Measurements from ENCODE around the gene SLC1A6.
A peak's percentile ranks its signal among the peaks of the same experiment; 100 is the strongest.
"Not testable (repeated sequence)": the region's sequence is repeated elsewhere in the genome, so short reads cannot be mapped to it uniquely, and the experiment has no call there.

SLC1A6 gene

DNA sequence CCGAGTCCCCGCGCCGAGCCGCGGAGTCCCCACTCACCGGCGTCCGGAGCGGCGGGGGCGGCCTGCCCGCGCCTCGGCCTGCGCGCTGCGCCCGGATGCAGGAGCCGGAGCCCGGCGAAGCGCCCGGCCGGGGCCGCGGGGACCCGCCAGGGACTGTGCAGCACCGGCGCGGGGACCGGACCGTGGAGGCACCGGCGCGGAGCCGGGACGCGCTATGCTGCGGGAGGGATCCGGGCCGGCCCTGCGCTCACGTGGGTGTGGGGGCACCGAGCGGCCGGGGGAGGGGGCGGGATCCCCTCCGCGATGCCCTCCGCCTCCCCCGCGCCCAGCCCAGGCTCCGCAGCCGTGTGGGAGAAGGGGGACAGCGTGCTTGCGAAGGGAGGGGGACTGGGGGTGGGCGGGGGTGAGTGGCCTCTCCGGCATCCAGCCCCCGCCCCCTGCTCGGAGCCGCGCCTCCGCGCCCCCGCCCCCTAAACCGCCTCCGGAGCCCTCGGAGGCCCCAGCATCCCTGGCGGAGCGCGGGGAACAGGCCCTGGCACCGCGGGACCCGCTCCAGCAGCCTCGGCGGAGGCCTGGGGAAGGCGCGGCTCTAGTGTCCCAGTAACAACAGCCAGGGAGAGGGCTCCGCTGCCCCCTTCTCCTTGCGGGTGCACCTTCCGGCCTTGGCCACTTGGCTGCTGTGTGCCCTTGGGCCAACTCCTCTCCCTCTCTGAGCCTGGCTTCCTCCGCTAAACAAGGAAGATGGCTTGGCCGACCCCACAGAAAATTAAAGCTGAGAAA lies at the start of gene SLC1A6:
Gene SLC1A6, minus strand, starts transcription at position 389 of the 780 bp plus-strand sequence. CDS start 6,954 bp downstream, outside the sequence.
- H3K4me1 ChIP-seq: peaks cover 4% of the 10 kb centered on the region; the same call in 1 of the 2 replicates
- no peaks in the 10 kb centered on the region for H3K27me3 ChIP-seq (ENCODE audit: low read depth)
- no peaks in the 10 kb centered on the region for H3K36me3 ChIP-seq (replicated peaks)
- in situ Hi-C loops (cut with MboI; ENCODE audit: low sequenced_read_pairs): no loop called here
- H3K9me3 ChIP-seq: no peaks in the 10 kb centered on the region
- DNase-seq (ENCODE audit: low spot score in 2 of 2): peak; percentile 13 to 70
- H3K4me3 ChIP-seq: peak within 1 kb of the TSS; percentile 41

DNA sequence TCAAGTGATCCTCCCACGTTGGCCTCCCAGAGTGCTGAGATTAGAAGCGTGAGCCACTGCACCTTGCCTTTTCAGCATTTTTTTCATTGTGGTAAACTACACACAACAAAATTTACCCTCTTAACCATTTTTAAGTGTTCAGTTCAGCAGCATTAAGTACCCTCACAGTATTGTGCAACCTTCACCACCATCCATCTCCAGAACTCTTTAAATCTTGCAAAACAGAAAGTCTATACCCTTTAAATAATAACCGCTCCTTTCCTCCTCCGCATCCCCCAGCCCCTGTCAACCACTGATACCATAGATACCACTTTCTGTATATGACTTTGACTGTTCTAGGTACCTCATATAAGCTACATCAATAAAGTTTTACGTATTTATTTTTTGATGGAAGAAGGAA lies 48.8 kb upstream of the SLC1A6 start:
- no peaks in the 10 kb centered on the region for H3K9me3 ChIP-seq
- no peak overlapping the region for H3K4me3 ChIP-seq
- no peak for DNase-seq (ENCODE audit: low spot score in 2 of 2)
- no peaks in the 10 kb centered on the region for H3K27me3 ChIP-seq (ENCODE audit: low read depth)
- no peaks in the 10 kb centered on the region for H3K36me3 ChIP-seq (replicated peaks)
- no peaks in the 10 kb centered on the region for H3K4me1 ChIP-seq
- in situ Hi-C loops (cut with MboI; ENCODE audit: low sequenced_read_pairs): no loop called here

DNA sequence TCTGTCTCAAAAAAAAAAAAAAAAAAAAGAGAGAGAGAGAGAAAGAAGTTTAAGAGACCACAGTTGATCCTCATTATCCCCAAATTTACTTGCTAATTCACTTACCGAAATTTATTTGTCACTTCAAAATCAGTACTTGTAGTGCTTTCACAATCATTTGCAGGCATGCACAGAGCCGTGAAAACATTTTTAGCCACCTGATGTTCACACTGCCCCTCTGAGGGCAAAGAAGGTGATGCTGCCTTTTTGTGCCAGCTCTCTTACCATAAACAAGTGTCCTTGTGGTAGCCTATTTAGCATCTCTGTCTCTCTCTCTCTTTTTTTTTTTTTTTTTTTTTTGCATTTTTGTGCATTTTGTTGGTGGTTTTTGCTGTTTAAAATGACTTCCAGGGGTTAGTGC lies 45.6 kb upstream of the SLC1A6 start:
- no peak overlapping the region for H3K4me3 ChIP-seq
- in situ Hi-C loops (cut with MboI; ENCODE audit: low sequenced_read_pairs): no loop called here
- H3K27me3 ChIP-seq (ENCODE audit: low read depth): no peaks in the 10 kb centered on the region
- H3K36me3 ChIP-seq (replicated peaks): no peaks in the 10 kb centered on the region
- H3K9me3 ChIP-seq: no peaks in the 10 kb centered on the region
- peak in 1 of 2 experiments; percentile 17 for DNase-seq (ENCODE audit: low spot score in 2 of 2)
- H3K4me1 ChIP-seq: no peaks in the 10 kb centered on the region

DNA sequence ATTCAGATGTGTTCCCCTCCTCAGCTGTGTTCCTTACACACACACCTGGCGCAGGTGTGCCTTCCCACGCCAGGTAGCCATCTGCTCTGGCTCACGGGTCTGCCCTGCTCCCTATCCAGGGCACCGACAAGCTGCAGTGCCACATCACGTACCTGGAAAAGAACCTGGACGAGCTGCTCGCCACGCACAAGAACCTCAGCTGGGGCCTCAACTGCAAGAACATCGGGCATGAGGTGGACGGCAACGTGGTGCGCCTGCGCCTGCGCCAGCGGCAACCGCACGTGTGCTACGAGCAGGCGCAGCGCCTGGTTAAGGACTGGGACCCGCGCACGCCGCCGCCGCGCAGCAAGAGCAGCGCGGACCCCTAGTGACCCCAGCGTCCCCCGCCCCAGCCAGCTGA lies 43.1 kb upstream of the SLC1A6 start:
- H3K4me3 ChIP-seq: no peak overlapping the region
- DNase-seq (ENCODE audit: low spot score in 2 of 2): no peak

DNA sequence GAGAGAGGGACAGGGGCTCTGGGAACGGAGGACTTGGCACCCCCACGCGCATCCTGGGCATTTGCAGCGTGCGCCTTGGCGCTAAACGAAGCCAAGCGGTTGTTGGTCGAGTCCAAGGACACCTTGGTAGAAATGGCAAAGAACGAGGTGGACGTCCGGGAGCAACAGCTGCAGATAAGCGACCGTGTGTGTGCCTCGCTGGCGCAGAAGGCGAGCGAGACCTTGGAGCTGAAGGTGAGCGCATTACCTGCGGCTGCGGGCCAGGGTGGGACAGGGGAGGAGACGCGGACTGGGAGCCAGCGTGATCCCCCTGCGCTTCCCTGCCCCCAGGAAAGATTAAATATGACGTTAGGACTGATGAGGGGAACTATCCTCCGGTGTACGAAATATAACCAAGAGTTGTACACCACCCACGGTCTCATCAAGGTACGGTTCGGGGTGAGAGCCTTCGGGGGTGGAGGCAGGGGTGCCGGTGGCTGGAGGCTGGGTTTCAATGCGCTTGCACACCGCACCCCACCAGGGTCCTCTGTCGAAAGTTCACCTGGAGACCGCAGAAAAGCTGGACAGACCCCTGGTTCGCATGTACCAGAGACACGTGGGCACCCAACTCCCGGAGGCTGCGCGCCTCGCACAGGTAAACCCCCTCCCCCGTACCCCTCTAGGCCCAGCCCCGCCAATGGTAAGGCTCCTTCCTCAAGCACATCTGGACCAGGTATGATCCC lies 41.8 kb upstream of the SLC1A6 start:
- in situ Hi-C loops (cut with MboI; ENCODE audit: low sequenced_read_pairs): no loop called here
- no peaks in the 10 kb centered on the region for H3K36me3 ChIP-seq (replicated peaks)
- DNase-seq (ENCODE audit: low spot score in 2 of 2): no peak
- H3K4me3 ChIP-seq: no peak overlapping the region
- H3K4me1 ChIP-seq: no peaks in the 10 kb centered on the region
- no peaks in the 10 kb centered on the region for H3K9me3 ChIP-seq
- H3K27me3 ChIP-seq (ENCODE audit: low read depth): no peaks in the 10 kb centered on the region

More for the DNA sequence above, 43.1 kb upstream of the SLC1A6 start:
- Histone ChIP-seq H3K4me1 (no peaks in the 10 kb centered on the region), H3K27me3 (ENCODE audit: low read depth) (no peaks in the 10 kb centered on the region), H3K36me3 (replicated peaks) (no peaks in the 10 kb centered on the region), H3K9me3 (no peaks in the 10 kb centered on the region)
- in situ Hi-C loops (cut with MboI; ENCODE audit: low sequenced_read_pairs): no loop called here

DNA sequence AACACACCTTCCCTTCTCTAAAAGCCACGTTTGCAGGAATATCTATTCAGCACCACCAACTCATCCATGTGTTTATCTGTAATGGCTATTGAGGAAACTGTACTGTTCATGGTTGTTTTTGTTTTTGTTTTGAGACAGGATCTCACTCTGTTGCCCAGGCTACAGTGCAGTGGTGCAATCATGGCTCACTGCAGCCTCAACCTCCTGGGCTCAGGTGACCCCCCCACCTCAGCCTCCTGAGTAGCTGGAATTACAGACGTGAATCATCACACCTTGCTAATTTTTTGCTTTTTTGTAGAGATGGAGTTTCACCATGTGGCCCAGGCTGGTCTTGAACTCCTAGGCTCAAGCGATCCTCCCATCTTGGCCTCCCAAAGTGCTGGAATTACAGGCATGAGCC lies 39.2 kb upstream of the SLC1A6 start:
- H3K4me1 ChIP-seq; H3K4me3 ChIP-seq; H3K36me3 ChIP-seq (replicated peaks); H3K9me3 ChIP-seq; in situ Hi-C loops (cut with MboI; ENCODE audit: low sequenced_read_pairs); H3K27me3 ChIP-seq (ENCODE audit: low read depth); DNase-seq (ENCODE audit: low spot score in 2 of 2): not testable (repeated sequence)

DNA sequence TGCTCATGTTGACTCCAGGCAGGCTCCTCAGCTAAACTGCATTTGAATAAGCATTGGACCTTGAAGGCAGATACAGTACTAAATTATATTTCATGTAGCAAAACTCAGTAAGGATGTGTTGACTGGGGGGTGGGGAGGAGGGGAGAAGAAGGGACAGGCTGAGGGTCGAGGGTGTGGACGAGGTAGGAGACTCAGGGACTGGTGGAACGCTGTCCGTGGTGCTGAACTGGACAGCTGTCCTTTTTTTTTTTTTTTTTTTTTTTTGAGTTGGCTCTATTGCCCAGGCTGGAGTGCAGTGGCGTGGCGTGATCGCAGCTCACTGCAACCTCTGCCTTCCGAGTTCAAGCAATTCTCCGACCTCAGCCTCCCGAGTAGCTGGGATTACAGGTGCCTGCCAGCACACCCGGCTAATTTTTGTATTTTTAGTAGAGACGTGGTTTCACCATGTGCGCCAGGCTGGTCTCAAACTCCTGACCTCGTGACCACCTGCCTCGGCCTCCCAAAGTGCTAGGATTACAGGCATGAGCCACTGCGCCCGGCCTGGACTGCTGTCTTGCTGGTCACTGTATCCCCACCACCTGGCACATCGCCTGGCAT lies 36.4 kb upstream of the SLC1A6 start:
- no peaks in the 10 kb centered on the region for H3K9me3 ChIP-seq
- in situ Hi-C loops (cut with MboI; ENCODE audit: low sequenced_read_pairs): no loop called here
- H3K27me3 ChIP-seq (ENCODE audit: low read depth): no peaks in the 10 kb centered on the region
- no peaks in the 10 kb centered on the region for H3K4me1 ChIP-seq
- H3K4me3 ChIP-seq: no peak overlapping the region
- peak in 1 of 2 experiments; percentile 61 for DNase-seq (ENCODE audit: low spot score in 2 of 2)
- H3K36me3 ChIP-seq (replicated peaks): no peaks in the 10 kb centered on the region

DNA sequence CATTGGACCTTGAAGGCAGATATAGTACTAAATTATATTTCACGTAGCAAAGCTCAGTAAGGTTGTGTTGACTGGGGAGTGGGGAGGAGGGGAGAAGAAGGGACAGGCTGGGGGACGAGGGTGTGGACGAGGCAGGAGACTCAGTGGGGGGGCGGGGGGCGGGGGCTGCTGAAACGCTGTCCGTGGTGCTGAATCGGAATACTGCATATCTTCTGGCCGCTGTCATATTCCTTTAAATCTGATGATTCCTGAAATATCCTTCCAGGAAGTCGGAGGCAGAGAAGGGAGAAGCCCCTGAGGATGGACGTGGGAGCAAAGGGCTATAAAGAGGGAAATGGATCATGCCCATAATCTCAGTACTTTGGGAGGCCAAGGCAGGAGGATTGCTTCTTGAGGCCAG lies 34.9 kb upstream of the SLC1A6 start:
- H3K36me3 ChIP-seq (replicated peaks): no peaks in the 10 kb centered on the region
- DNase-seq (ENCODE audit: low spot score in 2 of 2): peak in 1 of 2 experiments; percentile 16
- no peaks in the 10 kb centered on the region for H3K4me1 ChIP-seq
- no peaks in the 10 kb centered on the region for H3K9me3 ChIP-seq
- in situ Hi-C loops (cut with MboI; ENCODE audit: low sequenced_read_pairs): no loop called here
- no peak overlapping the region for H3K4me3 ChIP-seq
- H3K27me3 ChIP-seq (ENCODE audit: low read depth): no peaks in the 10 kb centered on the region

DNA sequence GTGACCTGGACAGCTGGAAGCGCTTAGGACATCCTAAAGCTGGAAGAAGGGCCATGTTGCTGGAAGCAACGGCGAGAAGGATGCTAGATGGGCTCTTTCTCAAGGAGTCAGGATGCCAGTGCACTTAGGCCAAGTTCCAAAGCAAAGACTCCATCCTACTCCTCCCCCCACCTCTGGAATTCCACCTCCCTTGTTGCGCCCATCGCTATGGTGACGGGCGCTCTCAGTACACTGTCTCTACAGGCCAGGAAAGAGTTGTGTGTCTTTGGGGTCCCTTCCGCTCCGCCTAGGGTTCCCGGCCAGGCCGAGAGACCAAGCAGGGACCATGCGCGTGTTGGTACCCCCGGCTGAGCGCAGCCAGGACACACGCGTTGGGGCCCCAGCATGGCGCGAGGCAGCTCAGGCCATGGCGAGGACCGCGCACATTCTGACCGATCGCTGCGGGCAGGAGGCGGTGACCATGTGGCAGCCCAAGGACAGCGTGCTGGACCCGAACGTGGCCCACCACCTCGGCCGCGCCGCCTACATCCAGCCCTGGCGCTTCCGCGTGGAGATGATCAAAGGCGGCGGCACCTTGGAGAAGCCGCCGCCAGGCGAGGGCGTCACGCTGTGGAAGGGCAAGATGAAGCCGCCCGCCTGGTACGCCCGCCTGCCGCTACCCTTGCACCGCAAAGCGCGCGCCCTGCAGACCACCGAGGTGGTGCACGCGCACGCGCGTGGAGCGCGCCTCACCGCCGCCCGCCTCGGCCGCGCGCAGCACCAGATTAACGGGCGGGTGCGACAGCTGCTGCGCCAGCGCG lies 31.0 kb upstream of the SLC1A6 start:
- in situ Hi-C loops (cut with MboI; ENCODE audit: low sequenced_read_pairs): no loop called here
- H3K27me3 ChIP-seq (ENCODE audit: low read depth): no peaks in the 10 kb centered on the region
- no peak overlapping the region for H3K4me3 ChIP-seq
- no peaks in the 10 kb centered on the region for H3K4me1 ChIP-seq
- DNase-seq (ENCODE audit: low spot score in 2 of 2): no peak
- H3K9me3 ChIP-seq: no peaks in the 10 kb centered on the region
- H3K36me3 ChIP-seq (replicated peaks): no peaks in the 10 kb centered on the region

DNA sequence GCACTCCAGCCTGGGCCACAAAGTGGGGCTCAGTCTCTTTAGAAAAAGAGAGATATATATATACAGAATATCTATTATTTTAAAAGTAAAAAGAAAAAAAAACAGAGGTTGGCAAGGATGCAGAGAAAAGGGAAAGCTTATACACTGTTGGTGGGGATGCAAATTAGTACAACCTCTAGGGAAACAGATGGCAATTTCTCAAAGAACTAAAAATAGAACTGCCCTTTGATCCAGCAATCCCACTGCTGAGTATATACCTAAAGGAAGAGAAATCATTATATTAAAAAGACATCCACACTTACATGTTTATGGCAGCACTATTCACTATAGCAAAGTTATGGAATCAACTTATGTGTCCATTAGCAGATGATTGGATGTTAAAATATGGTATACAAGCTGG lies 28.6 kb upstream of the SLC1A6 start:
- Histone ChIP-seq H3K4me1 (no peaks in the 10 kb centered on the region), H3K4me3 (no peak overlapping the region), H3K36me3 (replicated peaks) (no peaks in the 10 kb centered on the region), H3K27me3 (ENCODE audit: low read depth) (no peaks in the 10 kb centered on the region), H3K9me3 (no peaks in the 10 kb centered on the region)
- DNase-seq (ENCODE audit: low spot score in 2 of 2): no peak
- in situ Hi-C loops (cut with MboI; ENCODE audit: low sequenced_read_pairs): no loop called here

DNA sequence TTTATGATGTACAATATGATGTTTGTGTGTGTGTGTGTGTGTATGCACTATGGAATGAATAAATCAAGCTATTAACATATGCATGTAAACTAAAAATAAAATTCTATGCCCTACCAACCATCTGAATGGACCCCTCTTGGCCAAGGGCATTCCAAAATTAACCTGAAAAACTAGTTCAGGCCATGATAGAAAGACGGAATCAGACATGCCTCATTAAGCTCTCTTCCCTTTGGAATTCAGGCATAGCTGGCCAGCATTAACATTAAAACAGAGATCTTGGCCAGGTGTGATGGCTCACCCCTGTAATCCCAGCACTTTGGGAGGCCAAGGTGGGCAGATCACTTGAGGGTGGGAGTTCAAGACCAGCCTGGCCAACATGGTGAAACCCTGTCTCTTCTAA lies 18.3 kb upstream of the SLC1A6 start:
- Histone ChIP-seq H3K36me3 (replicated peaks) (no peaks in the 10 kb centered on the region), H3K27me3 (ENCODE audit: low read depth) (no peaks in the 10 kb centered on the region), H3K4me1 (no peaks in the 10 kb centered on the region), H3K4me3 (no peak overlapping the region), H3K9me3 (no peaks in the 10 kb centered on the region)
- in situ Hi-C loops (cut with MboI; ENCODE audit: low sequenced_read_pairs): no loop called here
- no peak for DNase-seq (ENCODE audit: low spot score in 2 of 2)

DNA sequence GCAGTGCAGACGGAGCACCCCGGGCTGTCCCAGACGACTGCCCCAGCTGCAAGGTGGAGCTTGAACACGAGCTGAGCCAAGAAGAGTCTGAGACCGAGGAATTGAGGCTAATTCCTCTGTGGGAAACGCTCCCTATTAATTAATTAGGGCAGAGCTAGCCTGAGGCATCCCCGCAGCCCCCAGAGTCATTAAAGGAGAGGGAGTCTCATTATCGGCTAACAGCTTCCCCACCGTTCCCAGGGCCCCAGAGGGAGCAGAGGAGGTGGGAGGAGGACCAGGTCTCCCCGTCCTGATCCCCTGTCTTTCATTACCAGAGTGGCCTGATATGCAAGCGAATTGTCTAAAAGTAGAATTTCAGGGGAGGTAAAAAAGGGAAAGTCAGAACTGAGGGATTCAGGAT lies 13.1 kb upstream of the SLC1A6 start:
- no peaks in the 10 kb centered on the region for H3K27me3 ChIP-seq (ENCODE audit: low read depth)
- in situ Hi-C loops (cut with MboI; ENCODE audit: low sequenced_read_pairs): no loop called here
- H3K4me1 ChIP-seq: no peaks in the 10 kb centered on the region
- DNase-seq (ENCODE audit: low spot score in 2 of 2): no peak
- H3K36me3 ChIP-seq (replicated peaks): no peaks in the 10 kb centered on the region
- no peak overlapping the region for H3K4me3 ChIP-seq
- H3K9me3 ChIP-seq: no peaks in the 10 kb centered on the region

DNA sequence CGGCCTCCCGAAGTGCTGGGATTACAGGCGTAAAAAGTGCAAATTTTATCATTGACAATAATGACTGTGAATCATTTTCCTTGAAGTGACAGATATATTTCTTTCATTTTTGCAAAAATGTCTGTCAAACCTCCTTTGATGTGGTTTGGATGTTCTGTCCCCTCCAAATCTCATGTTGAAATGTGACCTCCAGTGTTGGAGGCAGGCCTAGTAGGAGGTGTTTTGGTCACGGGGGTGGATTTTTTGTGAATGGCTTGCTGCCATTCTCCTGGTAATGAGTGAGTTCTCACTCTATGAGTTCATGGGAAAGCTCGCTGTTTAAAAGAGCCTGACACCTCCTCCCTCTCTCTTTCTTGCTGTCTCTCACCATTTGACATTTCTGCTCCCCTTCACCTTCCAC lies 5.5 kb upstream of the SLC1A6 start:
- no peaks in the 10 kb centered on the region for H3K27me3 ChIP-seq (ENCODE audit: low read depth)
- H3K4me1 ChIP-seq: no peaks in the 10 kb centered on the region
- no peaks in the 10 kb centered on the region for H3K36me3 ChIP-seq (replicated peaks)
- in situ Hi-C loops (cut with MboI; ENCODE audit: low sequenced_read_pairs): no loop called here
- no peak for DNase-seq (ENCODE audit: low spot score in 2 of 2)
- no peaks in the 10 kb centered on the region for H3K9me3 ChIP-seq
- H3K4me3 ChIP-seq: no peak overlapping the region

Data from HAP-1 (cell line).